ENCODE data around the gene BUB1B.

DNA sequence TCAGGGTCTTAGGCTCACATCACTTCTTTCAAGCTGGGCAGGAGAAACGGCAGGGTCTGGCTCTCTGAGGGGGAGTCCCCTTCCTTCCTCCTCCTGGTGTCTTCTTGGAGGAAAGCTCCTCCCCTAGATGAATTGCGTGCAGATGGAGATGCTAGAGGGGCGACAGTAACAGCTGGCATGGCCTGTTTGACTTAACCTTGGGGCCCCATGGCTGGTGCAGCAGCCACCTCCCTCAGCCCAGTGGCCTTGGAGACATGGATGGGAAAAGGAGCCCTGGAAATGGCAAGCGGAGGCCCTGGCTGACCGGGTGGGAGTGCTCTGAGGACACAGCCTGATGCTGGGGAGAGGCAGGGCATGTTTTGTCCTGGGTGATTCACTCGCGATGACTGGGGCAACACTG is 98.2 kb downstream of the BUB1B start:
- TF ChIP-seq, protein P1, sequence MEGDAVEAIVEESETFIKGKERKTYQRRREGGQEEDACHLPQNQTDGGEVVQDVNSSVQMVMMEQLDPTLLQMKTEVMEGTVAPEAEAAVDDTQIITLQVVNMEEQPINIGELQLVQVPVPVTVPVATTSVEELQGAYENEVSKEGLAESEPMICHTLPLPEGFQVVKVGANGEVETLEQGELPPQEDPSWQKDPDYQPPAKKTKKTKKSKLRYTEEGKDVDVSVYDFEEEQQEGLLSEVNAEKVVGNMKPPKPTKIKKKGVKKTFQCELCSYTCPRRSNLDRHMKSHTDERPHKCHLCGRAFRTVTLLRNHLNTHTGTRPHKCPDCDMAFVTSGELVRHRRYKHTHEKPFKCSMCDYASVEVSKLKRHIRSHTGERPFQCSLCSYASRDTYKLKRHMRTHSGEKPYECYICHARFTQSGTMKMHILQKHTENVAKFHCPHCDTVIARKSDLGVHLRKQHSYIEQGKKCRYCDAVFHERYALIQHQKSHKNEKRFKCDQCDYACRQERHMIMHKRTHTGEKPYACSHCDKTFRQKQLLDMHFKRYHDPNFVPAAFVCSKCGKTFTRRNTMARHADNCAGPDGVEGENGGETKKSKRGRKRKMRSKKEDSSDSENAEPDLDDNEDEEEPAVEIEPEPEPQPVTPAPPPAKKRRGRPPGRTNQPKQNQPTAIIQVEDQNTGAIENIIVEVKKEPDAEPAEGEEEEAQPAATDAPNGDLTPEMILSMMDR (IDR thresholded peaks at IDR 0.05), result no peak
- no peak for TF ChIP-seq POLR2AphosphoS5 (IDR thresholded peaks at IDR 0.05)

Measured in prostate gland (tissue), 2 donors.